ENCODE measurements around the gene LMX1A.

The LMX1A gene

DNA sequence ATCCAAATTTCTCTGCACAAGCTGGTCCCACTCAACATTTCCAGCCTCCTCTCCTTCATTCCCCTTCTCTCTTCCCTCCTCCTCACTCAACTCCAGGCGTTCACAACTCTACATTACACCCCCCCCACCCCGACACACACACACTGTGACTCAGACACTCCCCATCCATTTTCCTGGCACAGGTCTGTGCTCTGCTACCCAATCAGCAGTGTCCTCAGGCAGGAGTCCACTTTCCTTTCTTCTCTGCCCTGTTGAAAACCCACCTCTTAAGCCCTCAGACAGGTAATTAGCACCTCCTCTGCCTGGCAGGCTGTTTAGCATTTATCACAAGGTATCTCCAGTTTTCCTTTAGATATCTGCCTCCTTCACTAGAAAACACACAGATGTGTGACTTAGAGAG lies 8.8 kb upstream of the LMX1A start:
- no peak for DNase-seq

GRCh38 chr1:165364568-165365133 lies 8.1 kb upstream of the LMX1A start:
- DNase-seq, result no peak

GRCh38 chr1:165356876-165357275 lies 361 bp upstream of the LMX1A start:
- no peak for DNase-seq

DNA sequence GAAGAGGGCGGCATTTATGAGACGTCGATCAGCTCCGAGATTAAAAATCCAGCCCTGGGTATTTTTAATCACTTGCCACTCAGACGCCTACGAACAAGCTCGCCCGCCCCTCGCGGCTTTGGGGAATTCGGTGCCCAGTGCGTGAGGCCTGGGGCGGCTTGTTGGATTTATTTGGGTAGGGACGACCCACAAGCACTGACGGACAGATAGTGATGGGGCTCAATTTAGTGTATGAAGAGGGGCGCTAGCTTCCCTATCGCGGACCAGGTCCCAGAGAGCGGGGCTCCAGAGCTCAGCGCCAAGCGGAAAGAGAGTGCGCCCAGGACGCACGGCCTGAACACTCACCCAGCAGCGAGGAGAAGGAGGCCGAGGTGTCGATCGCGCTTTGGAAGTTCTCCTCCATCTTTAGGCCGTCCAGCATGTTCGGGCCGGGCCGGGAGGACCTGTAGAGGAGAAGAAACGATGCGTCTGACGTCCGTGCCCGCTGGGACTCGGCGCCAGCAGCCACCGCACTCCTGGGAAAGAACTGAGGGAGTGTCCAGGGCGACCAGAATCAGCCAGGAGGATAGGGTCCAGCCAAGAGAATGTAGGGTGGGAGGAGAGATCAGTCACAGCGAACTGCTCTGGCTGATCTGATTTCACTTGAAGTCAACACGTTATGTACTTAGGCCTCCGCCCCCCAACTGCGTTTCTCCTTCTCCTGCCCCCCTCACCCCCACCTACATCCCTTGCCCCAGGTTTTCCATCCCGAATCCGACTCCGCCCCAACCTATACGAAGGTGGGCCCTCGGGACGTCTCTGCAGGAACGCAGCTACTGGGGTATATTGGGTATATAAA lies 1.2 kb downstream of the LMX1A start:
- DNase-seq, result no peak

DNA sequence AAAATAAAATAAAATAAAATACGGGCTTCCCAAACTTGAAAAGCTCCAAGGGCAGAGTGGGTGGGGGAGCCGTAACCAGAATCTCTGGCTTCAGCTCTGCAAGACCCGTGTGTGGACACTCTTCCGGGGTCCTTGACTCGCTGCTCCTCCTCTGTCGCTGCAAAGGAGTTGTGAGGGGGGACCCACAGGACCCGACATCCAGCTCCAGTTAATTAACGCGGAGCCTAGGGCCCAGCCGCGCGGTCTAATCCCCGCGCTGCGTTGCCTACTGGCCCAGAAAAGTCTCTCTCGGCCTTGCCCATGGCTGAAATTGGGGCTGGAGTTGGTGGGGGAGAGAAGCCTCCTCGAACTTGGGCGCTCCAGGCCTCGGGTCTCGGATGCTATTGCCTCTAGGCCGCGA lies 1.8 kb downstream of the LMX1A start:
- no peak for DNase-seq

DNA sequence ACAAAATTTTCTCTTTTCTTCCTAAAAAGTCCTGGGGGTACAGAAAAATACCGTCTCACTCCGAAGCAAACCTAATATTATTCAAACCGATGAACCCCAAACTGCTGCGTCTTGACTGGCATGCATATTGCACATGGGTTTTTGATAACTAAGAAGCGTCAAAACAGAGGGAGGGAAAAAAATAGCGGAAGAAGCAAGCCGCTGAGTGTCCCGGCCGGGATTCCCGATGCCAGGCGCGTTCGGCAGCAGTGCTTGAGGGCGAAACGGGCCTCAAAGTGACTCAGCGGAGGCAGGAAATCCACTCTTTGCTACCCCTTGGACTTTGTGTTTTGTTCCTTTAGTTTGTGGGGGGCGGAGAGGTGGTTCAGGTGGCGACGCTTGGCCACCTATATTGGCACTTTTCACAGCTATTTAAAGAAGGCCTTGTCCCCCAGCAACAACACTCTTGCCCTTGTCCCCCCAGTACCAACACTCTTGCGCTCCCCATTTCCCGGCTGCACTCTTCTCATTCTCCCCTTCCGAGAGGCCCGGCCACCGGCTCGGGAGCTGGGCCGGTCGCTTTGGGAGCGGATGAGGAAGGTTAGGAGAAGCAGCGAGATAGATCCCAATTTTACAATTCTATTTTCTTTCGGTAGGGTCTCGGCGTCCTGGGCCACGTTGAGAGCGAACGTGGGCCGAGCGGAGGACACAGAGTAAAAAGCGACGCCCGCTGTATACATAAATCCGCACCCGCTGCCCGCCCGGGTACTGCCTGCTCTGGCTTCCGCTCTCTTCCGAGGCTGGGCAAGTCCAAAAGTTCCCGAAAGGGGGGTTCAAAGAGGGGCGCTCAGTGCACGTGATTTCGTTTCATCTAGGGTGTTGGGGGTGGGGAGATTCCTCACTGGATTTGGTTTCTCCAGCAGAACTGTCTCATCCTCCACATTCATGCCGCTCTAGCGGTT lies 2.5 kb downstream of the LMX1A start:
- no peak for DNase-seq

DNA sequence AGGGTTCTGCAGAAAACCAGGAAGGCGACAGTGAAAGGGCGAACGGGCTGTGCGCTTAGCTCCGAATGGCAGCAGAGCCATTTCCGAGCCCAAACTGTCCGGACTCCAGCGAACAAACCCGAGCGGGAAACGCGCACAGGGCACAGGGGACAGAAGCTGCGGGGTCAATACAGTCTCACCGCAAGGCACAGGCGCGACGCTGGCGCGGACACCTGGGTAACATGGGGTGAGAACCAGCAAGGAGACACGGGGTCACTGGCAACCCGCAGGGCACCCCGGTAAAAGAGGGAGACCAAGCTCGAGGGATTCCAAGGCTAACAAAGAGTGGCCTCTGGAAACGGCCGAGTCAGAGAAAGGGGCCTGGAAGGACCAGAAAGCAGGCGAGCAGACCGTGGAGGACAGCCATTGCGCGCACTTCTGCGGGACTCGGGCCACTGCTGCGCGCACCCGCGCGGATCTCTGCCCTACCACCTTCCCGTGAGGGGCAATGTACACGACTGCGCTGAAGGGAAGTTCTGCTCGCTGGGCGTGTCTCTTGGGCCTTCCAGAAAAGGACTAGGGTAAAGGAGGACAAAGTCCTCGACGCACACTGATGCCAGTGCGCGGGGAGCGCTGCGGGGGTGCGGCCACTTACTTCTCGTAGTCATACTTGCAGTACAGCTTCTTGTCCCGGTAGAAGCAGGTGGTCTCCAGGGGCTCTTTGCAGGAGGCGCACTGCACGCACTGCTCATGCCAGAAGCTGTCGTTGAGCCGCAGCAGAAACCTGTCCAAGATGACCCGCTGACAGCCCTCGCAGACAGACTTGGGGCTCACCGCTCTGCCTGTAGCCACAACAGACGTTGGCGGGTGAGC lies 3.8 kb downstream of the LMX1A start:
- DNase-seq, result peak; percentile 58

GRCh38 chr1:165351863-165352441 lies 4.6 kb downstream of the LMX1A start:
- no peak for DNase-seq

DNA sequence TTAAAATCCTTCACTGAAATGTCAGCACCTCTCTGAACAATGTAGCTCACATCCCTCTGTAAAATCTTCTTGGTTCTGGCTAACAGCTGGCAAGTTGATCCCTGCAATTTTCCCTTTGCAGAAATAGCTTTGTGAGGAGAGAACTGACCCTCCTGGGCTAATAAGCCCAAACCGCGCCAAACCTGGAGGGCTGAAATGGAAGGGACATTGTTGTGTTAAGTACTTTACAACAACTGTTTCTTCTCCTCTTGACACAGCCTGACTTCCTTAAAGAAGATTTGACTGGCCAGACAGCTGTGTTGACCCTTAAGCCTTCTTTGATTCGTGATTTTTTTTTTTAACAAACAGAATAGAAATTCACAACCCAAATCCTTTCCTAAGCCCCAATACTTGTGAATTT lies 5.7 kb downstream of the LMX1A start:
- no peak for DNase-seq

DNA sequence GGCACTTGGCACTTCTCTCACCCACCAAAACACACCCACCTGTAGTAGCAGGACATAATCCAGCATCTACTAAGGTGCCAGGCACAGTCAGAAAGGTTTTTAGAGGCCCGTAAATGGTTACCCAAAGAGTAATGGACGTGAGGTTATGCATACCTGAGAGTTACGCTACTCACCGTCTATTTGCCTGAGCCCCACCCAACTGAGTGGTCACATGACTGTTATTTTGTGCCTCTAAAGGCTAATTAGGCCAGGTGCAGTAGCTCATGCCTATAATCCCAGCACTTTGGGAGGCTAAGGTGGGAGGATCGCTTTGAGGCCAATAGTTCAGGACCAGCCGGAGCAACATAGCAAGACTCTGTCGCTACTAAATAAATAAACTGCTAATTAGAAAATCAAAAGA lies 11.0 kb downstream of the LMX1A start:
- no peak for DNase-seq

- no peak for DNase-seq
These were observed 11.8 kb downstream of the LMX1A start for GRCh38 chr1:165344736-165345135.

- no peak for DNase-seq
These were observed 12.3 kb downstream of the LMX1A start for GRCh38 chr1:165344198-165344597.

- DNase-seq, result no peak
These were observed 13.9 kb downstream of the LMX1A start for GRCh38 chr1:165342587-165342986.

DNA sequence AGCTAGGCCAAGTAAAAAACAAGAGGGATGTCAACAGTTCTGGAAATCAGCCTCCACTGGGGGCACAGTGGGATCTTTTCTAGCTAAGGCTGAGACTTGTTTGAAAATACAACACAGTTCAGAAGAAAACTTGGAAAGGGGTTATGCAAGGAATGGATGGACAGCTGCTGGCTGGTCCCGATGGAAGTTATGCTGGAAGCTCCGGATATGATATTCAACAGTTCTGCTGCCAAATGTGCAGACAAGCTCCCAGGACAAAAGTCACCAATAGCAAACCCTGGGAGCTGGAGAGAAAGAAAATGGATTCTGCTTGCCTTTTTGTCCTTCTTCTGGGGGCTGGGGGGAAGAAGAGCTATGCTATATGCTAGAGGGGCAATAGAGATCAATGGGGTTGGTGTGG lies 14.3 kb downstream of the LMX1A start:
- no peak for DNase-seq

GRCh38 chr1:165339164-165339563 lies 17.4 kb downstream of the LMX1A start:
- no peak for DNase-seq

DNA sequence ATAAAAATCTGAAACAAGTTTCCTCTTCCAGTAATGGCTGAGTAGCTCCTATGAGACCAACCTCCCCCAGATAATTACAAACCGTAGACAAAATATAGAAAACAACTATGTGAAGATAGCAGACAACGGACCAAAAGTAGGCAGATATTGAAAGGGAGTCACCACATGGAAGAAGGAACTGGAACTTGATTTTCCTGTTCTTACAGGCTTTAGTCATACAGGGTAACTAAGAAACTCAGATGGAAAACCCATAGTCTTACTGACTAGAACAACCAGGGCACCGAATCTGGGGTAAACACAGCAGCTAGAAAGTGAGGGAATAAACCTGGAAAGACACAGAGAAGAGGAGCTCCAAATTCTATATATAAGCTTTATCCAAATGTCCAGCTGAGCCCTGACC lies 26.0 kb downstream of the LMX1A start:
- no peak for DNase-seq

DNA sequence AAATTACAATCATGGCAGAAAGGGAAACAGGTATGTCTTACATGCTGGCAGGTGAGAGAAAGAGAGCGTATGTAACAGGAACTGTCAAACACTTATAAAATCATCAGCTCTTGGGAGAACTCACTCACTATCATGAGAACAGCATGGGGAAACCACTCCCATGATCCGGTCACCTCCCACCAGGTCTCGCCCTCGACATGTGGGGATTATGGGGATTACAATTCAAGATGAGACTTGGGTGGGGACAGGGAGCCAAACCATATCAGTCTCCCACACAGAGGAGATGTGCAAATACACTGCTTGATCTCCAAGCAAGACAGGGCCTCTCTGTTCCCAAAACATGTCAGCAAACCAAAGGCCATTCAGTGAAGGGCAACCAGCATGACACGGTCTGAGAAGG lies 27.4 kb downstream of the LMX1A start:
- no peak for DNase-seq

- DNase-seq, result no peak
These were observed 28.4 kb downstream of the LMX1A start for GRCh38 chr1:165328136-165328535.

GRCh38 chr1:165327538-165327937 lies 29.0 kb downstream of the LMX1A start:
- DNase-seq, result no peak

- no peak for DNase-seq
These were observed 30.9 kb downstream of the LMX1A start for GRCh38 chr1:165325460-165326203.

DNA sequence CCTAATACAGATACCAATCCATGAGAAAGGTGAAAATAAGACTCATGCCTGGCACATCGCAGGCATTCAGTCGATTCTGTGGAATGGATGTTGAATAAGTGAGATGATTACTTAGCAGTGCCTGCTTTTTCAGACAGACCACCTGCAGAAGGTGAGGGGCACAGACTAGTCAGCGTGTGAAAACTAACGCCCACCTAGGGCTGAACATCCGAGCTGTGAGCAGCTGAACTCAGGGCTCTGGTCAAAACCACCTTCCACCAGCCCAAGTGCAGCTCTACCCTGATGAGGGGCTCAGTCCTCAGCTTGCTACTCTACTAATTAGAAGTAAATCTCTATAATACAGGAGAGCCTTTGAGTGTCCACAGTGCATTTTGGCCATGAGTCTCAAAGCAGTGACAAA lies 32.5 kb downstream of the LMX1A start:
- DNase-seq, result no peak

DNA sequence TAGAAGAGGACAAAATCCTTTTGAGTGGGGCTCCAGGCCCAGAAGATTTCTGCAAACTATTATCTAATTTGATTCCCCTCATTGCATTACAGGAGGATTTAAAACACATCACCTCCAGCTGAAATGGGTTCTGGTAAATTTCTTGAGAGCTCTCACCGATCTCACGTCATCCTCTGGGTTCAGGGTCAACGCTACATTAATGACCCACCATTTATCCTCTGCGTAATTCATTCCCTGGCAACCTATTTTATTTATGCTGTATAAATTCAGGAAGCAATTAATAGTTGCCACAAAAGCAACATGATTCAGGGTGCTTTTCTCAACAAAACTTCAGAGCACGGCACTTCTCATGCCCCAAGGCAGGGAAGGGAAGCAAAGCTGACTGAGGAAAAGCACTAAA lies 38.9 kb downstream of the LMX1A start:
- DNase-seq, result no peak

Data from NCI-H526 treated with DMSO at 0.1 percent for 48 hours (cell line).